HPDE6-E6E7 (cell line): ENCODE measurements around the gene TMEM202.
"Not testable (repeated sequence)": the region's sequence is repeated elsewhere in the genome, so short reads cannot be mapped to it uniquely, and the experiment has no call there.

Experiments used
- DNase-seq: peaks from one replicate; pipeline ENCODE4 v3.0.0; 2011; ENCODE audit warnings: missing footprints; ENCODE audit errors: extremely low spot score

Gene TMEM202, protein sequence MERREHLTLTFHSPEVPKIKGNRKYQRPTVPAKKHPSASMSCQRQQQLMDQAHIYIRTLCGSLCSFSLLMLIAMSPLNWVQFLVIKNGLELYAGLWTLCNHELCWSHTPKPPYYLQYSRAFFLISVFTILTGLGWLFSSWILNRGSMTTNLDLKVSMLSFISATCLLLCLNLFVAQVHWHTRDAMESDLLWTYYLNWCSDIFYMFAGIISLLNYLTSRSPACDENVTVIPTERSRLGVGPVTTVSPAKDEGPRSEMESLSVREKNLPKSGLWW

DNA sequence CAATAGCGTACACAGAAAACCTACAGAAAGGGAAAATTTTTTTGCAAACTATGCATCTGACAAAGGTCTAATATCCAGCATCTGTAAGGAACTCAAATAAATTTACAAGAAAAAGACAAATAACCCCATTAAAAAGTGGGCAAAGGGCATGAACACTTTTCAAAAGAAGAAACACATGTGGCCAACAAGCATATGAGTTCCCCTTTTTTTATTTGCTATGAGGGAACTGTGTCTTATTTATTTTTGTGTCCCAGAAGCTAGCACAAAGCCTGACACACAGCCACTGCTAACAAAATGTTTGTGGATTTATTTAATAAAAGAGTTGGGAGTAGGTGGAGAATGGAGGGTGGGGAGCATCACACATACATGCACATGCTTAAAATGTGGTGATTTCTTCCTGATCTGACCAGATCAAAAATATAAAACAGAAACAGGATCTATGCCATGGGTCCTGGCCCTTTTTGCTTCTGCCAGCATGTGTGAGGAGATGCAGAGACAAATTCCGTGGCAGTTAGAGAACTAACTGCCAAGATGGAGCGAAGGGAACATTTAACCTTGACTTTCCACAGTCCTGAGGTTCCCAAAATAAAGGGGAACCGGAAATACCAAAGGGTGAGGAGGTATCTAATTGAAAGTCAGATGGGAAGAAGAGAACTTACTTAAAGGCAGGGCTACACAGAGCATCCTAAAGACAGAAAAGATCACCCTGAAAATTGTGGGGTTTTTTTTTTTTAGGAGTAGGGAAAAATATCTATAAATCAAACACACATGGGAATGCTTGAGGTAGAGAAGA is at the start of gene TMEM202:
Gene TMEM202 (plus strand): TSS at position 510 of the 793 bp plus-strand sequence. CDS start 22 bp downstream, at position 532.
- DNase-seq, result no peak

DNA sequence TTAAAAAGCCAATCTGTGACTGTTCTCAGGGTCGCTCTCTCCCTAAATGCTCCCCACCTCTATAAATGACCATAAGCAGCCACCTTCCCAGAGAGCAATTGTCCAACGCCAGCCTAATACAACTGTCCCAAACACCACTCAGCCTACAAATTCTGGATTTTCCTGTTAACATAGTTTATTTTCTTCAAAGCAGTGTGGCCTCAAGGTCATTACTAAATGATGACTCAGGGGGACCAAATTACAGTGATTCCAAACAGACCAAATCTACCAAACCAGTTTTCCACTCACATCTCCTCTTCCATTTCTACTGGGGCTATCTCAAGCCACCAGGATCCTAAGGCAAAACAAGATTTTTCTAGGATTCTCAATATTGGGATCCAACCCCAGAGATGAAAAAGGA is 44.8 kb upstream of the TMEM202 start:
- DNase-seq, result no peak

DNA sequence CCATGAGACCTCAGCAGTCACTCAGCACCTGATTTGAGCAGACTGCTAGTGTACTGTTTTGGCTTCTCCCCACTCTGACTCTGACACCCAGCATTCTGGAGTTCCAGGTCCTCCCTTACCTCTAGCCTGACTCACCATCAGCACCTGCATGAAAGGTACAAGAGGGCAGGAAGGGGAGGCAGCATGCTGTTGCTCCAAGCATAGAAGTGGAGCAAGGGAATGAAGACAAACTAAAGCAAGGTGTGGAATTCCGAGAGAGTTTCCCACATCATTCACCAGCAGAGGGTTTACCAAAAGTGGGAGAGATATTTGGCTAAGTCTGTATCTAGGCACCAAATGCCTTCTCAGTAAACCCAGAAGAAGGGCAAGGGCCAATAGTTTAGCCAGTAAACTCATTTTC is 43.6 kb upstream of the TMEM202 start:
- no peak for DNase-seq

DNA sequence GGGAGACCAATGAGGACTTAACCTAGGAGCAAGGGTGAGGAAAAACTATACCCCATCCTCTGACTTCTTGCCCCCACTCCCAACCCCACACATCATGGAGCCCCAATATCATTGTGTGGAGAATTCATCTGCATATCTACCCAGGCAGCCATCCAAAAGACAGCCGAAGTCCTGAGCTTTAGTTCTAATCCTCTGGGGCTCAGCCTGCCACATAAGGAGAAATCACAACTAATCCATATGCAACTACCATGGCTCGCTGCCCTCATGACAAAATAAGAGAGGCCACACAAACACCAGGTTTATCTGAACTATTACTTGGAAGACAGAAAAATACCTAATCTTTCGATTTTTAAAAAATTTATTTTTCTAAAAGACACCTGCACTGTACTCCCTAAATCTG is 40.0 kb upstream of the TMEM202 start:
- DNase-seq, result no peak

DNA sequence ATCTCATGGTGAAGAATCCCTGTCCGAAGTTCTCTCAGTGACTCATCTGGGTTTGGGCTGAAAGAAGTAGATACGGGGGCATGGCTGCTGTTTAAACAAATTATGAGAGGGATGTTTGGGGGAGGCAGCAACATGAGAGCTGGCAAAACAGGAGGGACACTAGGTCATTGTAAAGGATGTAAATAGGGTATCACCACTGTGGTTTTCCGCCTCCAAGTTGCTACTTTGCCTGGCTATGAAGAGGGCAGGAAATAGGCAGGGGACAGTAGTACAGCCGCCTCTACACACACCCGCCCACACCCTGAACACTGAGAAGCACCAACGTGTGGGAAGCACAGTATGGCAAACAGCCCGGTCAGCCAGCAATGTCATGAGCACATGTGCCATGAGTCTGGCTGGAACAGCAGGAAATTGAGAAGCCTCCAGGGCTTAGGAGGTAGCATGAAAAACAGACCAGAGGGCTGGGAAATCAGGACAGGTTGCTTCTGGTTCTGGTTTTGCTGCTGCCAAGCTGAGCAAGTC is 39.4 kb upstream of the TMEM202 start:
- peak; percentile 68 for DNase-seq

DNA sequence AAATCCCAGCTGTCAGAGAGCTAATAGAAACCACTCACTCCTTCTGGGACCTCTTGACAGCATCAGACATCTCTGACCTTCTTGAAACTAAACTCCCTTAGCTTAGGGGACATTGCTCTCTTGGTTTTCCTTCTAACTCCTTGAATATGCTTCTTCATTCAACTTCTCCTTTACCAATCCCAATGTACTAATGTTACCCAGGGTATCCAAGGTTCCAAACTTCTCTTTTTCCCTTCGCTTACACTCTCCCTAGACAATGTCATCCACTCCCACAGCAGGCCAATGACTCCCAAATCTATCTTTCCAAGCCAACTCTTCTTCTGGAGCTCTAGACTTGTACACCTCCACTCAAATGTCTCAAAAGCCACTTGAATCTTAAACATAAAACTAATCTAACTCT is 36.9 kb upstream of the TMEM202 start:
- no peak for DNase-seq

DNA sequence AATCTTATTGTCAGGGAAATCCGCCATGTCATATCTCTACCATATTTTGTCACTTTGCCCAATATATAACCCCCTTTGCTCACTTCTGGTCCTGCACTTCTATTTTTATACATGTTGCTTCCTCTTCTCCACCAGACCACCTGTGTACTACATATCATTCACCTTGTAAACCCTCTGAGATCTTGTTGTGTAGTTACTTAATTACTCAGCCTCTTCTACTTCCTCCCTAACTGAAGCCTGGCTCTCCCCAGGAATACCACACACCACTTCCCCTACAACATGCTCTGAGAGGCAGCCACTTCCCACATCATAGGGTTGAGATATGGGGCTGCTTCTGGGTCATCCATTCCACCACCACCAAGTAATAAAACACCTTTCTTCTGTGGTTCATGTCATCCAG is 32.3 kb upstream of the TMEM202 start:
- DNase-seq, result no peak

DNA sequence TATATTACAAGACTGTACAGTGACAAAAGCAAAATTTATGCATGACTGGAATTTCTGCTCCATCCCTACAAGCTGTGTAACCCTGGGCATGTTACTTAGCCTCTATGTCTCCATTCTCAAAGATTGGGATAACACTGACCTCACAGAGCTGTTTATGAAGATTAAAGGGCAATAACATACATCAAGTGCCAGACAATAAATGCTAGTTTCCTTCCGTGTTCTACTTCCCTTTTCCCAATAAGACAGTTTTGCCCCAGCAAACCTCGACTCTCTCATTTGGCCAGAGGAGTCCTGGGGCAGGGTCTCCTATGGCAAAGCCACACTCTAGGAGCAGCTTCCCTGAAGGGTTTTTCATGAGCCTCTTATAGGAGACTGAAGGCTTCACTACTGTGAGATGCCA is 29.8 kb upstream of the TMEM202 start:
- DNase-seq, result no peak

DNA sequence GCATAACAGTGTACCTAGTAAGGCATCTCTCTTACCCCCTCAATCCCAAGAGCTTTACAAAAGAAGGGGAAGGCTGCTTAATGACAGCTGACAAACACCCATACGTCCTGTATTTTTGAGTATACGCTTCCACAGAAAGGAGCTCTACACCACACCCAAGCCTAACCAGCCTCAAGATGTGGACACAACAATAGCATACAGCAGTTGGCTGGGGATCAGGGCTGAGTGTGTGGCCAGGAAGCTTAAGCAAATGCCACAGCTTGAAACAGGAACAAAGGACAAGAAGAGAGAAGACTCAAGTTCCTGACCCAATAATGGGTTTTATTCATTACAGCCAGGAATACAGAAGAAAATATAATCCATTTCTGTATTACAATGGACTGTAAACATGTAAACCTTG is 29.2 kb upstream of the TMEM202 start:
- no peak for DNase-seq

DNA sequence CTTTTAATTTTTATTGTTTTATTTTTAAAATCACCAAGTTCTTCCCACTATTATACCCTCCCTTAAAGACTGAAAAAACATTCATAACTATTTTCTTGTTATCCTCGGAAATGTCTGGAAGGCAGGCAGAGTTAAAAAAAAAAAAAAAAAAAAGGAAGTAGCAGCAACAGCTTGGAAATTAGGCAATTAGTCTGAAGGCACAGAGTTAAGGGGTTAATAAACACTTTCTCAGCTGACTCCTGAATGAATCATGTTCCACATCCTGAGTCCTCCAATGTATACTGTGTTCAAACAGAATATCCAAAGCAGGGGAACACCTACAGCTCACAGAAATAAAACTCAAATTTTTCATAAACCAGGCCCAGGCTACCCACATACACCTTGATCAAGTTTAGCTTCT is 28.1 kb upstream of the TMEM202 start:
- no peak for DNase-seq

DNA sequence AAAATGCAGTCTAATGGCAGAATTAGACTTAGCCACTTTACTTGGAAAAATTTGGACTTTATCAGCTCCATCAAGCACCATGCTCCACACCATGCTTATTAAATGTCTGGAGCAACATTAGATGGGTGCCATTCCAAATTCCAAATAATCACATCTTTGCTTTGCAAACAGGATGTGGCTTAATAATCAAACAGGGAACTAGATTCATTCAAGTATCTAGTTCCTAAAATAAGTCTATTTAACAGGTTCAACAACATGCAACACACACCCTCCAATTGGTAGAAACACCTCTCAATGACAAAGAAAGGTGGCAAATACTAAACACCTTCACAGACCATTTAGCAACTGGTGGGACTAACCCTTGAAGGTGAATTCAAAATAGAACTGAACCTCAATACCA is 25.7 kb upstream of the TMEM202 start:
- DNase-seq, result no peak

DNA sequence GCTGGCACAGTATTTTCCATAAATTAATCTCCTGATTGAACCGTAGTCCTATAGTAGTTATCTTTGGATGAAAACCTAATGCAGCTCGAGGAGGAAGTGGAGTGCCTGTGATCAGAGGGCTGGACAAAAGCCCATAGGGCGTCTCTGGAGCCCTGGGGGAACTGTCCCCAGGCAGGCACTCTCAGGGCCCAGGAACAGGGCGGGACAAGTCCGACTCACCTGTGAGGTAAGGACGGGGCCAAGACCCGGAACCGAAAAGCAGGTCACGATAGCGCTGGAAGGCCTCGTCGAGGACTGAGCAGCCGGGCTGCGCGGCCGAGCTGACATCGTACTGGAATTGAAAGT is 22.6 kb upstream of the TMEM202 start:
- peak; percentile 34 for DNase-seq

DNA sequence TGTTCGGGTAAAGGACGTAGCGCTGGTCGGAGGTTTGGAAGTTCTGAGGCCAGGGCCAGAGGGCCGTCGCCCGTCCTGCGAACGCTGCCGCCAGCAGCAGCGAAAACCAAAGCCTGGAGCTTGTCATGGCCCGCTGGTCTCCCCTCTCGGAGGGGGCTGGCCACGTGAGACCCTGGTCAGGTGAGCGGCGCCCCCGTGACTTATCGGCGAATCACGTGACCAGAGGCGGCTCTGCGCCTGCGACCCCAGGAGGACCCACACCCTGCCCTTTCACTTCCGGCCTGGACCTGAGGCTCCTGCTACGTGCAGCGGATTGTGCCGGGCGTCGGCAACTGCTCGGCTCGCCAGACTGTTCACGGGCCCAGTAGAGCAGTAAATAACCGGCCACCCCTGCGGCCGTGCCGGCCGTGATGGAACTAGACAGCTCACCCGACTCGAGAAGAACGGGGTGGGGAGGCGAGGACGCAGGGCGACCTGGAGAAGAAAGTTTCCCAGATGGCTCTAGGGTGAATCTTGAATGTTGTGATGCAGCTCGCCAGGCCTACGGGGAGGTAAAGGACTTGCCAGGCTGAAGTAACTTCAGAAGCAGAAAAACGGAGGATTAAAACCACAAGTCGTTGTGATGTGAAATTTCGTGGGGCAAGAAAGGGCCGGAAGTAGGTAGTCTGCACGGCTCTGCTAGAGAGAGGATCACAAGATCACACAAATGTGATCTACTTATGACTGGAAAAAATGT is 22.1 kb upstream of the TMEM202 start, which contains the start of gene HEXA:
Gene HEXA (minus strand): TSS at position 169 of the 736 bp plus-strand sequence. CDS start 42 bp downstream, at position 127.
- peak; percentile 83 for DNase-seq

DNA sequence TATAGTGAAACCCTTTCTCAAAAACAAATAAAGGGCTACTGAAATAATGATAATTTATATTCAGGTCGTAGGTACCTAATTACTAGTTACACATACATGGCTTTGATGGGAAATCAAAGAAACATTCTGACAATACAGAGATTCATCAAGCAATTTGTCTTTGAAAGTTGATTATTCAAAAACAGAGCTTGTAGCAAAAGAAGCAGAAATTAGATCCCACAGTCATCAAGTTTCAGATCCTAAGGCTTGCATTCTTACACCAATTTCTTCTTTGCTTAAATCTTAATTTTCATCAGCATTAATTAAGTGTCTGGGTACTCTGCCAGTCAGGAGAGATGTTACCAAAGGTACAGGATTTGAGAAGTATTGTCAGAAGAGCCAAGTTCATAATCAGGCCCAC is 20.8 kb upstream of the TMEM202 start:
- DNase-seq, result no peak

DNA sequence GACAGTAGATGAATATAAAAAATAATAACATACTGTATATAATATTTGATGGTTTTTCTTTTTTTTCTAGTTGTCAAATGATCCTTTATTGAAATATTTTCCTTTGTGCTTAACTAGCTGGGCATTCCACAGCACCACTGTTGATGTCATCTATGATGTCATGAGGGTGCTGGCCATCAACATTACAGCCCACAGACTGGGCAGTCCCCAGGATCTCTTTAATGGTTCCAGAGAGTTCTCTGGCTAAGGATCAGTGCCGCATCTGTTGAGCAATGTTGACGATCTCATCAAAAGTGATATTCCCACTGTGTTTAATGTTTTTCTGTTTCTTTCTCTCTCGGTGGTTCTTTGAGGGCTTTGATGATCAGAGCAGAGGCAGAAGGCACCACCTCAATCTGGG is 19.0 kb upstream of the TMEM202 start:
- not testable (repeated sequence) for DNase-seq

DNA sequence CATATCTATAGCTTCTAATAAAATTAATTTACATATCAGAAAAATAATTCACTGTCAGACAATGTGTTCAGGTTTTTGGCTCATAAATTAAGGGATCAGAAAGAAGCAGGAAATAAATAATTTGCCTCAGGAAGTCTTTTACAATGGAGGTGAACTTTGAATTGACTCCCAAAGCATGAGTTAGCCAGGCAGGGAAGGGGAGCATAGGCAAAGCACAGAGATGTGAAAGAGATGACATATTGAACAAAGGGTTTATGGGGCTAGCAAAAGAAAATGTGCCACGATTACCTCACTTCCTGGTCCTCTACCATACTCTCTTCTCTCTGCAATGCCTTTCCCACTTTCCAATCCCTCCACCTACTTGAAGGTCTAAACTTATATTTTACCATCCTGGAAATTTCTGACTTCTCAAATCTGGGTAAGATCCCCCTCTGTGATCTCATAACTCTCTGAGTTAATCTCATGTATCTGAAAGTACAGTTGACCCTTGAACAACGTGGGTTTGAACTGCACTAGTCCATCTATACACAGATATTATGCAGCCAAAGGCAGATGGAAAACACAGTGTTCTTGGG is 18.2 kb upstream of the TMEM202 start:
- DNase-seq, result no peak

DNA sequence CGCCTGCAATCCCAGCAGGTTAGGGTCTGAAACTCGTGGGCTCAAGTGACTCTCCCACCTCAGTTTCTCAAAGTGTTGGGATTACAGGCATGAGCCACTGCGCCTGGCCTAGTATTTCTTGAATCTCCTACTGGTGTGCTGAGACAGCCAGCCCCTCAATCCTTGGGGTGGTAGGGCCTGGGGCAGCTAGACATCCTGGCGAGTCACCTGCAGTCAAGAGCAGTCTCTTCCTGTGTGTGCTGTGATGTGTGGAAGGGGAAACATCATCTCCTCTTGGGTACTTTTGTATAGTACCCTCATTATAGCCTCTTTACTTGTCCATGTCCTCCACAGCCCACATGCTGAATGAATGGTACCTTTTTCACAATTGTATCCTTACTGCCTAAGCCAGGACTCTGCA is 17.4 kb upstream of the TMEM202 start:
- no peak for DNase-seq

DNA sequence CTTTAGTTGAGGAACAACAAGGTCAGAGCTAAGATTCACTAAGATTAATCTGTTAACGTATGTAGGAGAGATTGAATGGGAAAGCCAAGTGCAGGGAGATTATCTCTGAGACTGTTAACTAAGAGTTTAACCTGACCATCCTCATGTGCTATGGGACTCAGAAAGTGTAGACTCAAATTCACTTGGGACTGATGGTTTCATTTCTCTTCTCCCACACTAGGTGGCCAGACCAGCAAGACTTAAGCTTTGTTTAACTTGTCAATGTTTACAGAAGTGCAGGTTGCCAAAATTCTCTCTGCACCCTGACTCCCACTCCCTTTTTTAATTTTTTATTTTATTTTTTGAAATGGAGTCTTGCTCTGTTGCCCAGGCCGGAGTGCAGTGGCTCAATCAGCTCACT is 16.0 kb upstream of the TMEM202 start:
- no peak for DNase-seq

DNA sequence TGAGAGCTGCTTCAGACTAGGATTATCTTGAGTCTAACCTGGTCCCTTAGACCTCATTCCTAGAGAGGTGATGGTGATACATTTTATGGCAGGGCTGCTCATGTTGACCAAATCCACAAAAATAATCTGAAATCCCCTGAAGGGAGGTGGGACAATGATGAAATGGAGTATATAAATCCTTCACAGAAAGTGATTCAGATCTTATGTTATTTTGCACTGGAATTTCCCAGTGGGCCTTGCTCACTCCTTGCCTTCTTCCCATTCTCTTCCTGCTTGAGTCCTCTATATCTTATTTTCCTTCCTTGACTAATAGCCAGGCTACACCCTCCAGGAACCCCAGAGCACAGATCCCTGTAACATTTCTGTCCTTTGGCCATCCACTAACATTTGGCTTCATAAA is 10.4 kb upstream of the TMEM202 start:
- DNase-seq, result no peak

DNA sequence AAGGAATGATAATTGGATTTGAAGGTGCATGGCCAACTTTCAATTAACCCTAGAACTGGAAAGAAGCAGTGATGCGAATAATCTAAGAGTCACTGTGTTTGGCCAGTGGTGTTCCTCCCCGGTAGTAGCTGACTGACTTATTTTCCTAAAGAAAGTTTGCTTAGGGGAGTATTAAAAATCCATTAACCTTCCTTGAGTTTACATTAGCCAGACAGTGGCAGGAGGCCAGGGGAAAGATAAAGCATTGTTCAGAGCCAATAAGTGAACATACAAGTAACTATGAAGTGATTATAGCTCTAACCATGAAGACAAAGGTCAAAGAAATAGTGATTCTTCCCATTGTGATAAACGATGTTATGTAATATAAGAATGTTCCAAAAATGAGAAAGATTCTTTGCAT is 8.9 kb upstream of the TMEM202 start:
- DNase-seq, result no peak

DNA sequence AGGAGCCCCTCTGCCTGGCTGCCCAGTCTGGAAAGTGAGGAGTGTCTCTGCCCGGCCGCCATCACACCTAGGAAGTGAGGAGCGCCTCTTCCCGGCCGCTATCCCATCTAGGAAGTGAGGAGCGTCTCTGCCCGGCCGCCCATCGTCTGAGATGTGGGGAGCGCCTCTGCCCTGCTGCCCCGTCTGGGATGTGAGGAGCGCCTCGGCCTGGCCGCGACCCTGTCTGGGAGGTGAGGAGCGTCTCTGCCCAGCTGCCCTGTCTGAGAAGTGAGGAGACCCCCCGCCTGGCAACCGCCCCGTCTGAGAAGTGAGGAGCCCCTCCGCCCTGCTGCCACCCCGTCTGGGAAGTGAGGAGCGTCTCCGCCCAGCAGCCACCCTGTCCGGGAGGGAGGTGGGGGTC is 1.8 kb upstream of the TMEM202 start:
- DNase-seq, result not testable (repeated sequence)

DNA sequence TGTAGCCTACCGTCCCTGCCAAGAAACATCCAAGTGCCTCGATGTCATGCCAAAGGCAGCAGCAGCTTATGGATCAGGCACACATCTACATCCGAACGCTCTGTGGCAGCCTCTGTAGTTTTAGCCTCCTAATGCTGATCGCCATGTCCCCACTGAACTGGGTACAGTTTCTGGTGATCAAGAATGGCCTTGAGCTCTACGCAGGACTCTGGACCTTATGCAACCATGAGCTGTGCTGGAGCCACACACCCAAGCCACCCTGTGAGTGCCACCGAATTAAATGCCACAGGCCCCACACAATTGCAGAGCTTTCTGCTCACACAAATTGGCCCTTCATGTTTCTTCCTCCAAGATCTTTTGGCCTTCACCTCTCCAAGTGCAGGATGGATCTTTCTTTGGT is 543 bp downstream of the TMEM202 start:
- no peak for DNase-seq
